ENCODE measurements around the gene NPS.

NPS gene

GRCh38 chr10:127527891-127528290 is 21.2 kb upstream of the NPS start:
- Histone ChIP-seq H3K4me3 (ENCODE audit: low read depth, low read length) (no peak overlapping the region), H3K27ac (no peak overlapping the region), H3K9me3 (ENCODE audit: control insufficient read depth, low read length) (no peaks in the 10 kb centered on the region), H3K4me1 (no peaks in the 10 kb centered on the region), H3K36me3 (ENCODE audit: control insufficient read depth, insufficient read depth, low read length) (no peaks in the 10 kb centered on the region), H2AFZ (no peak overlapping the region), H3K27me3 (ENCODE audit: control insufficient read depth, insufficient read depth, low read length) (no peaks in the 10 kb centered on the region), H3K4me2 (ENCODE audit: low read length) (no peak overlapping the region), H3K79me2 (no peaks in the 10 kb centered on the region), H3K9ac (no peak overlapping the region)
- no peak for TF ChIP-seq CTCF (IDR thresholded peaks at IDR 0.05)

- no peak overlapping the region for H3K27ac ChIP-seq
- no peaks in the 10 kb centered on the region for H3K79me2 ChIP-seq
- H2AFZ ChIP-seq, result no peak overlapping the region
- H3K4me2 ChIP-seq (ENCODE audit: low read length), result no peak overlapping the region
- H3K4me3 ChIP-seq (ENCODE audit: low read depth, low read length), result no peak overlapping the region
- H3K4me1 ChIP-seq, result no peaks in the 10 kb centered on the region
- no peaks in the 10 kb centered on the region for H3K9me3 ChIP-seq (ENCODE audit: control insufficient read depth, low read length)
- H3K36me3 ChIP-seq (ENCODE audit: control insufficient read depth, insufficient read depth, low read length), result no peaks in the 10 kb centered on the region
- H3K27me3 ChIP-seq (ENCODE audit: control insufficient read depth, insufficient read depth, low read length), result no peaks in the 10 kb centered on the region
- TF ChIP-seq CTCF (IDR thresholded peaks at IDR 0.05), result no peak
- no peak overlapping the region for H3K9ac ChIP-seq
Measured at GRCh38 chr10:127532193-127532592, 16.9 kb upstream of the NPS start.

GRCh38 chr10:127532659-127533058 is 16.4 kb upstream of the NPS start:
- H3K9ac ChIP-seq, result no peak overlapping the region
- no peak overlapping the region for H3K27ac ChIP-seq
- no peaks in the 10 kb centered on the region for H3K27me3 ChIP-seq (ENCODE audit: control insufficient read depth, insufficient read depth, low read length)
- H3K4me2 ChIP-seq (ENCODE audit: low read length), result no peak overlapping the region
- no peaks in the 10 kb centered on the region for H3K4me1 ChIP-seq
- no peaks in the 10 kb centered on the region for H3K79me2 ChIP-seq
- no peak overlapping the region for H2AFZ ChIP-seq
- H3K4me3 ChIP-seq (ENCODE audit: low read depth, low read length), result no peak overlapping the region
- TF ChIP-seq CTCF (IDR thresholded peaks at IDR 0.05), result no peak
- H3K9me3 ChIP-seq (ENCODE audit: control insufficient read depth, low read length), result no peaks in the 10 kb centered on the region
- H3K36me3 ChIP-seq (ENCODE audit: control insufficient read depth, insufficient read depth, low read length), result no peaks in the 10 kb centered on the region

- H3K27ac ChIP-seq, result no peak overlapping the region
- H3K4me3 ChIP-seq (ENCODE audit: low read depth, low read length), result no peak overlapping the region
- H3K9ac ChIP-seq, result no peak overlapping the region
- H3K27me3 ChIP-seq (ENCODE audit: control insufficient read depth, insufficient read depth, low read length), result no peaks in the 10 kb centered on the region
- no peak overlapping the region for H3K4me2 ChIP-seq (ENCODE audit: low read length)
- H3K4me1 ChIP-seq, result no peaks in the 10 kb centered on the region
- no peaks in the 10 kb centered on the region for H3K79me2 ChIP-seq
- no peaks in the 10 kb centered on the region for H3K36me3 ChIP-seq (ENCODE audit: control insufficient read depth, insufficient read depth, low read length)
- no peak overlapping the region for H2AFZ ChIP-seq
- H3K9me3 ChIP-seq (ENCODE audit: control insufficient read depth, low read length), result no peaks in the 10 kb centered on the region
- TF ChIP-seq CTCF (IDR thresholded peaks at IDR 0.05), result no peak
Measured at GRCh38 chr10:127534074-127534473, 15.0 kb upstream of the NPS start.

- Histone ChIP-seq H3K9me3 (ENCODE audit: control insufficient read depth, low read length) (no peaks in the 10 kb centered on the region), H3K4me2 (ENCODE audit: low read length) (no peak overlapping the region), H3K4me3 (ENCODE audit: low read depth, low read length) (no peak overlapping the region), H3K9ac (no peak overlapping the region), H3K79me2 (no peaks in the 10 kb centered on the region), H3K27me3 (ENCODE audit: control insufficient read depth, insufficient read depth, low read length) (no peaks in the 10 kb centered on the region), H3K27ac (no peak overlapping the region), H3K36me3 (ENCODE audit: control insufficient read depth, insufficient read depth, low read length) (no peaks in the 10 kb centered on the region), H2AFZ (no peak overlapping the region), H3K4me1 (no peaks in the 10 kb centered on the region)
- no peak for TF ChIP-seq CTCF (IDR thresholded peaks at IDR 0.05)
Measured at GRCh38 chr10:127534496-127534895, 14.6 kb upstream of the NPS start.
